Ramos (cell line): ENCODE measurements around the gene LRRC17.
"Not testable (repeated sequence)": the region's sequence is repeated elsewhere in the genome, so short reads cannot be mapped to it uniquely, and the experiment has no call there.

Experiments used
- in situ Hi-C: fragments of 300-500 bp; cut with MboI; formaldehyde crosslinking; loops from one replicate; pipeline ENCODE4 v1.14.3; 2022; ENCODE audit warnings: low sequenced_read_pairs; ENCODE audit not compliant: unreplicated experiment

LRRC17 gene

DNA sequence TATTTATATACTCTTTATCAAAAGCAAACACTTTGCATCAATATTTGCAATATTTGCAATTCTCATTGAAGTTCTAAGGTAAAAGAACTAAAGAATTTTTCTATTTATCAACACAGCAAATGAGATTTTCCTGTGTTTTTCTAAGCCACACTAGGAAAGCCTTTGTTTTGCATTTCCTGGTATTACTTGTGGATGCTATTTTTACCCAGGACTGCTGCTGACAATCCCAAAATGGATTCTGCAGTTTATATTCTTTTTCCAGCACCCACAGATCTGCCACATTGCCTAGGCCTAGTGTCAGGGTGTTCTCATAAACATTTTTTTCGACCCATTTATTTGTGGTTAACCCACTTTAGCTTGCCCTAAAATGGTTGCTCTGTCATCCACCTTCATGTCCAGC is 25.9 kb downstream of the LRRC17 start:
- in situ Hi-C loops: no loop called here

DNA sequence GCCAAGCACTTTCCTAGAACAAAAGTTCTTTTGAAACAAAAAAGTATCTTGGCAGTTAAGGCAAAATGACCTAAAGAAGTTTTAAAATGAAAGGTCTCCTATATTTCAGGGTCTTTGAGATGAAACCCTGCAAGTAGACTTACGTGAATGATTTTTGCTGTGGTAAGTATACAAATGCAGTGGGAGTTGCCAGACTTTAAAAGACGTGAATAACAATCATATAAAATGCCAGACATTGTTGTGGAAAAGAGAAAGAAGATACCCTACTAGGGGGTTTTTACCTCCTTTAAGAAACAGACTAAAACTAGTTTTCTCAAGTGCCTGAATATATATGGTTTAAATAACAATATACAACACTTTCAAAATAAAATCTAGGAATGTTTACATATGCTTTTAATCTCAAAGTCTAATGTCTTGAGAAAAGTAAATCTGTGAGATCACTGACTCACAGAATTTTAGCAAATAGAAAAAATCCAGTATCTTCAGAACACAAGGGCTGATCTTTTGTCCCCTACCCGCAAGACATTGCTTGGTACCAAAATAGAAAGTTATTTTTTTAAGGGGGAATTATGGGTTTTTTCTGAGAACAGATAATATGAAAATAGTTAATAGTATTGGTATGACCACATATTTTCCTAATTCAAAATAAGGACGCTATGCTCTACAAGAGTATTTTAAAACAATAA is 29.5 kb downstream of the LRRC17 start:
- in situ Hi-C loops: no loop called here

DNA sequence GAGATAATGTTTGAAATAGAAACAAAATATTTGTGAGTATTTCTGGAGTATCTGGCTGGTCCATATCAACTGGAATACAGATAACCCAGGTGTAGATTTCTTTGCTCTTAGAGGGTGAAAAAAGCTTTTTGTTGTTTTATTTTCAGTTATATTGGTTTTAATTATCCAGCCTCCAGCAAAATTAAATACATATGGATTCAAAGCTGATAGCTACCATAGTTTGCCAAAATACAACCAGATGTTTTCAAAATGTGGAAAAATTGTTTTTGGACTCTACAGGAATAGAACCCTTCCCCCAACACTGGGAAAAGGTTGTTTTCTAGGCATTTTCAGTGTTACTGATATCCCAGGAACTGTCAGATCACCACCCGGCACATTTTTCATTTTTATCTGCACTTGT is 30.1 kb downstream of the LRRC17 start:
- in situ Hi-C loops: no loop called here

DNA sequence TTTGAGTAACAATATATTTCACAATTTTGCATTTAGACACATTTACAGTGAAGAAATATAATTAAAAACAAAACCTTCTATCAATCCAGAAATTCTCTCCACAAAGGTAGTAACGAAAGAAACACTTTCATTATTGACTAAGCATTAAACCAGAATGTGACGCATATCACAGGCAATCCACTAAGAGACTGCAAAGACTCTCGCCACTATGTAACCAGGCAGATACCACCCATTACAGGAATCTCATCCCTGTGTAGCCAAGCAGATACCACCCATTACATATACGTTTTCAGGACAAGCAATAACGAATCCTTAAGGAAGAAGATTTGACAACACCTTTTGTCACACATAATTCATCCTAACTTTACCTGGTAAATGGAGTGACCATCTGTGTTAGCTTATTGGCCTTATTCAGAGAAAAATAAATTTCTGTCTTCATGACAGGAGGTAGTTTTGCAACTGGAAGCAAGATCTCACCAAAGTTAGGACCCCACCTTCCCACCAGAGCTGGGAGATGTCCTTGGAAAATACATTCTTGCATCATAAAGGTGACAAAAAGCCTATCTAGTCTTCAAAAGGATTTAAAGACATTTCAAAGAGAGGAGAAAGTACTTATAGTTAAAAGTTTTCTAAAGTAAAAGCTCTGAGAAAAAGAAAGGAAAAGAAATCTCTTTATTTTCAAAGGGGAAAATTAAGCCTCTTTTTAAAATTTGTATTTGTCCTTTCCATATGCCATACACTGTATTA is 30.8 kb downstream of the LRRC17 start:
- in situ Hi-C loops: no loop called here

DNA sequence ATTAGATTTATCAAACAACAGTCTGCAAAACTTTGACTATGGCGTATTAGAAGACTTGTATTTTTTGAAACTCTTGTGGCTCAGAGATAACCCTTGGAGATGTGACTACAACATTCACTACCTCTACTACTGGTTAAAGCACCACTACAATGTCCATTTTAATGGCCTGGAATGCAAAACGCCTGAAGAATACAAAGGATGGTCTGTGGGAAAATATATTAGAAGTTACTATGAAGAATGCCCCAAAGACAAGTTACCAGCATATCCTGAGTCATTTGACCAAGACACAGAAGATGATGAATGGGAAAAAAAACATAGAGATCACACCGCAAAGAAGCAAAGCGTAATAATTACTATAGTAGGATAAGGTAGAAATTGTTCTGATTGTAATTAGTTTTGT is 31.4 kb downstream of the LRRC17 start:
- in situ Hi-C loops: no loop called here

DNA sequence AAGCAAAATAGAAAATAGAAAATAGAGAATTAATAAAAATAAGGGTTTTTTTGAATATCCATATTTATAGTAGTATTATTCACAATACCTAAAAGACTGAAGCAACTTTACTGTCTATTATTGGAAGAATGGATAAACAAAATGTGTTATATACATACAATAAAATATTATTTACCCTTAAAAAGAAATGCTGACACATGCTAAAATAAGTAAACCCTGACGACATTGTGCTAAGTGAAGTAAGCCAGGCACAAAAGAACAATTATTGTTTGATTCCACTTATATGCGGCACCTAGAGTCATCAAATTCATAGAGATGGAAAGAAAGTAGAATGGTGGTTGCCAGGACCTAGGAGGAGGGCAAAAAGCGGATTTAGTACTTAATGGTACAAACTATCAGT is 39.0 kb downstream of the LRRC17 start:
- in situ Hi-C loops: no loop called here

DNA sequence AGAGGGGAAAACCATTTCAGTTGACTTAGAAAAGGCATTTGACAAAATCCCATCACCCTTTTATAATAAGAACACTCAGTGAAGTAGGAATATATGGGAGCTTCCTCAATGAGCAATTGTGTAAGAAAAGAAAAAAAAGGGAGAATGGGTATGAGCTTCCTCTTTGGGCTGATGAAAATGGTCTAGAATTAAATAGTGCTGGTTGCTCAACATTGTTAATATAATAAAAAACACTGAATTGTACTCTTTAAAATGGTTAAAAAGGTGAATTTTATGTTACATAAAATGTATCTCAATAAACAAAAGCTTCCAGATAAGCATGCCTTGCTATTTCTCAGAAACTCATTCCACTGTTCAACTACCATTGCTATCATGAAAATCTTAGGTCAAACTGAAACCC is 40.6 kb downstream of the LRRC17 start:
- in situ Hi-C loops: no loop called here

DNA sequence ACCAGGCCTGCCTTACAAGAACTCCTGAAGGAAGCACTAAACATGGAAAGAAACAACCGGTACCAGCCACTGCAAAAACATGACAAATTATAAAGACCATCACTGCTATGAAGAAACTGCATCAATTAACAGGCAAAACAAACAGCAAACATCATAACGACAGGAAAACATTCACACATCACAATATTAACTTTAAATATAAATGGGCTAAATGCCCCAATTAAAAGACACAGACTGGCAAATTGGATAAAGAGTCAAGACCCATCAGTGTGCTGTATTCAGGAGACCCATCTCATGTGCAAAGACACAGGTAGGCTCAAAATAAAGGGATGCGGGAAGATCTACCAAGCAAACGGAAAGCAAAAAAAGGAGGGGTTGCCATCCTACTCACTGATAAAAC is 41.6 kb downstream of the LRRC17 start:
- in situ Hi-C loops: not testable (repeated sequence)

DNA sequence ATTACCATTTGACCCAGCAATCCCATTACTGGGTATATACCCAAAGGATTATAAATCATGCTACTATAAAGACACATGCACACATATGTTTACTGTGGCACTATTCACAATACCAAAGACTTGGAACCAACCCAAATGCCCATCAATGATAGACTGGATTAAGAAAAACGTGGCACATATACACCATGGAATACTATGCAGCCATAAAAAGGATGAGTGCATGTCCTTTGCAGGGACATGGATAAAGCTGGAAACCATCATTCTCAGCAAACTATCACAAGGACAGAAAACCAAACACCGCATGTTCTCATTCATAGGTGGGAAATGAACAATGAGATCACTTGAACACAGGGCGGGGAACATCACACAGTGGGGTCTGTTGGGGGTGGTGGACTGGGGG is 45.2 kb downstream of the LRRC17 start:
- in situ Hi-C loops: not testable (repeated sequence)

DNA sequence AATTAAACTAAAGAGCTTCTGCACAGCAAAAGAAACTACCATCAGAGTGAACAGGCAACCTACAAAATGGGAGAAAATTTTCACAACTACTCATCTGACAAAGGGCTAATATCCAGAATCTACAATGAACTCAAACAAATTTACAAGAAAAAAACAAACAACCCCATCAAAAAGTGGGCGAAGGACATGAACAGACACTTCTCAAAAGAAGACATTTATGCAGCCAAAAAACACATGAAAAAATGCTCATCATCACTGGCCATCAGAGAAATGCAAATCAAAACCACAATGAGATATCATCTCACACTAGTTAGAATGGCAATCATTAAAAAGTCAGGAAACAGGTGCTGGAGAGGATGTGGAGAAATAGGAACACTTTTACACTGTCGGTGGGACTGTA is 49.2 kb downstream of the LRRC17 start:
- in situ Hi-C loops: not testable (repeated sequence)

DNA sequence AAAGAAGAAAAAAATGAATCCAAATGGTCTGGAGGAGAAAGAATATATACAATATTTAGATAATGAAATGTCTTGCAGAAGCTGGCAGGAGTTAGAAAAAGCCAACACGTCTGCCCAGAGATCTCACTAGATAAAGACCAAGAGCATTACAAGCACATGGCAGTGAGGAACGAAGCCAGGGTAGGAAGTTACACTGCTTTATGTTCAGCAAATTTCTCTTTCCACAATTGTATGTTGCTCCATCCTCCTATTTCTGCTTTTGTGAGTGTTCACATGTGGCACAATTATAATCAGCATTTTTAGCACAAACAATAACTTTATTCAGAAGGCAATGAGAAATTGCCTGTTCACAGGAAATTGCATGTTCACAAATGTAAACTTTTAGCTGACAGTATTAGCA is 53.7 kb downstream of the LRRC17 start:
- in situ Hi-C loops: no loop called here

DNA sequence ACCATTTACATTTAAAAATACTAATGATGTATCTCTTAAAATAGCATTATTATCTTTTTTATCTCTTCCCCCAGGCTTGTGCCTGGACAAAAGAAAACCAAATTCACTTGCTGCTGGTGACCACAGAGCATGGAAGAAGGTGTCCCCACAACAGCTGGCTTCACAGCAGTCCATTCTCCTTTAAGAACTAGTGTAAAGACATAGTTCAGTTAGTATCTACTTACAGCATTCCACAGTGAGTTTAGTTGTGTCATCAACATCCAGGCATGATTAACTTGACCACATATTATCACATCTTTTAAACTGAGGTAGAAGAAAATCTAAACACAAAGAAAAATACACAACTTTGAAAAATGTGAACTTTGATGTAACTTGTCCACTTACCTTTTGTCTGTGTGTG is 55.0 kb downstream of the LRRC17 start:
- in situ Hi-C loops: no loop called here

DNA sequence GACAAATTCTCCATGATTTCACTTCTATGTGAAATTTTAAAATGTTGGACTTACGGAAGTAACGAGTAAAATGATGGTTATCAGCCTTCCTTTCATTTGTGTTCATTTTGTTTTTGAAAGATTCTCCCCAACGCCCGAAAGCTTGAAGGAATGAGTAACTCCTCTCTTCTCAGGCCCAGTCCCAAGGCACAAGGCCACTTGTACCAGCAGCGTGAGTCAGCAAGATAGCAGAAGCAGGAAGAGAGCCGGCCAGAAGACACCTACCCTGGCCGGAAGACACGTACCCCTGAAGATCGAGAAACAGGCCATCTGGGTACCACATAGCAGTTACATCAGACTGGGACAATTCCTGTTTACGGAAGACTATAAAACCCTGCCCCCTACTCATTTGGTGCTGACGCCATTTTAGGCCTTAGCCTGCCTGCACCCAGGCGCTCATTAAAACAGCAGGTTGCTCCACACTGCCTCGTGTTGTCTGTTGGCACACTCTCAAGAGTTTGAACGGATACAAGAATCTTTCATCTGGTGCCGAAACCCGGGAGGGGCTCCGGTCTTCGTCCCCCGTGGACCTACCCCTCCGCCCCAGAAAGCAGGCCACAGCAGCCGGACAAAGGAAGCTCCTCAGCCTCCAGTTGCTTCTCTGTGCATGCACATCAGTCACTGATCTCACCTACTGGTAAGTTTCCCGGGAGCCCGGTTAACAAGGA is 60.4 kb downstream of the LRRC17 start:
- in situ Hi-C loops: no loop called here

DNA sequence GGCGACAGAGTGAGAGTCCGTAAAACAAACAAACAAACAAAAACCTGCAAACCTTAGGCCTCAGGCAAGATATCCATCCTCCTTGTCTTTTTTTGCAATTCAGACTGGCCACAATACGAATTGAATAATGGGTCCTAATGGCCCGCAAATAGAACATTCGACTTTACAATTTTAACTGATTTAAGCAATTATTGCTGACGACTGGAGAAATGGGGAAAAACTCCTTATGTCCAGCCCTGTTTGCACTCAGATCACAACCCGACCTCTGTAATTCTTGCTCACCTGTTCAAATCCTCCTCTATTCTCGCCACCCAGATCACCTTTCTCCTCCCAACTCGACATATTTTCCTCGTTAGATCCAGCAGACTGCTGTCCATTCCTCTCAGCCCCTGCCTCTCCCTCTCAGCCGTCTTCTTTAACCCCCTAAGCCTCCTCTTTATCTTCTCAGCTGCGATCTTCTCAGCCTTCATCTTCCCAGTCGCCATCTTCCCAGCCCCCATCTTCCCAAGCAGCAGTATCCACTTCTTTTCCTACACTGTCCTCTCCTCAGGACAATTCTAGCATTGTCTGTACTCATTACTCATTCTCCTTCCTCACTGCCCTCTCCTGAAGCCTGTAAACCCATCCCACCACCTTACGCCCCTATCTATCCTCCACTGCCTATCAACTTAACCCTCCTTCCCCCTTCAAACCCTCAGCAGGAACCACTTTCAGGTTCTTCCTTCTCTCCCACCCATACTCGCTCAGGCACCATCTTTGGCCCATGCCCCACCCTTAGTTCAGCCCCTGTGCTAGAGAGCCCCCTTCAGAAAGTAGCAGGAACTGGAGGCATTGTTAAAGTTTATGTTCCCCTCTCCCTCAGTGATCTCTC is 61.8 kb downstream of the LRRC17 start:
- in situ Hi-C loops: no loop called here

DNA sequence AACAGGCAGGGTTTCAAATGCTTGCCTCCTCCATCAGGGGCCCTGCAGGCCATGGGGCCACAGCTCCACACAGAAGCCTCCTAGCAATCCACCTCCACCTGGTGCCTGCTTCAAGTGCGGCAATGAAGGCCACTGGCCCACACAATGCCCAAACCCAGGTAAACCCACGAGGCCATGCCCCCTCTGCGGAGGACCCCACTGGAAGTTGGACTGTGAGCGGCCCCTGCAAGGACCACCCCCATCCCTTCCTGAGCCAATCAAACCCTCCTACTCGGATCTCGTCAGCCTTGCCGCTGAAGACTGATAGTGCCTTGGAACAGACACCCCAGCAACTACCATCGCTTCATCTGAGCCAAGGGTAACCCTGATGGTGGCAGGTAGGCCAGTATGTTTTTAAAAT is 63.1 kb downstream of the LRRC17 start:
- in situ Hi-C loops: no loop called here

DNA sequence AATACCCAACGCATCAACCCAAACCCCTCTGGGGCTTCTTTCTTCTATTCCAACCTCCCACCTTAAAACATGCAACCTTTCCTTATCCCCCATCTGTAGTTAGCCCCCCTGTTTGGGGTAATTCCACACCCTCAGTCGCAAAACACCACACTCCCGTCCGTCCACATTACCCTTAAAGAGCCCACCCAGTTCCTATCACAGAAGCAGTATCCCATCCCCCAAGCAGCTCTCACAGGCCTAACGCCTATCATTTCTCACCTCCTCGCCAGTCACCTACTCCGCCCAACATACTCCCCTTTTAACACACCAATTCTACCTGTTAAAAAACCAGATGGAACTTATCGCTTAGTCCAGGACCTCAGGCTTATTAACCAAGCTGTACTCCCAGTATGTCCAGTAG is 63.7 kb downstream of the LRRC17 start:
- in situ Hi-C loops: no loop called here

DNA sequence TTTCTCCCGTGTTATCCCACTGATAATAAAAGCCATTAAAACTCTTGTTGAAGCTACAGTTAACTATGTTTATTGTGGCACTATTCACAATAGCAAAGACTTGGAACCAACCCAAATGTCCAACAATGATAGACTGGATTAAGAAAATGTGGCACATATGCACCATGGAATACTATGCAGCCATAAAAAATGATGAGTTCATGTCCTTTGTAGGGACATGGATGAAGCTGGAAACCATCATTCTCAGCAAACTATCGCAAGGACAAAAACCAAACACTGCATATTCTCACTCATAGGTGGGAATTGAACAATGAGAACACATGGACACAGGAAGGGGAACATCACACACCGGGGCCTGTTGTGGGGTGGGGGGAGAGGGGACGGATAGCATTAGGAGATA is 64.8 kb downstream of the LRRC17 start:
- in situ Hi-C loops: not testable (repeated sequence)

DNA sequence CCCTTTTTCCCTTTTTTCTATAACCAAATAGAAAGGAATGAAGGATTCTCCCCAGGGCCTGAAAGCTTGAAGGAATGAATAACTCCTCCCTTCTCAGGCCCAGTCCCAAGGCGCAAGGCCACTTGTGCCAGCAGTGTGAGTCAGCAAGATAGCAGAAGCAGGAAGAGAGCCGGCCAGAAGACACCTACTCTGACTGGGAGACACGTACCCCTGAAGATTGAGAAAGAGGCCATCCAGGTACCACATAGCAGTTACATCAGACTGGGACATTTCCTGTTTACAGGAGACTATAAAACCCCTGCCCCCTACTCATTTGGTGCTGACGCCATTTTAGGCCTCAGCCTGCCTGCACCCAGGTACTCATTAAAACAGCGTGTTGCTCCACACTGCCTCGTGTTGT is 65.5 kb downstream of the LRRC17 start:
- in situ Hi-C loops: no loop called here

DNA sequence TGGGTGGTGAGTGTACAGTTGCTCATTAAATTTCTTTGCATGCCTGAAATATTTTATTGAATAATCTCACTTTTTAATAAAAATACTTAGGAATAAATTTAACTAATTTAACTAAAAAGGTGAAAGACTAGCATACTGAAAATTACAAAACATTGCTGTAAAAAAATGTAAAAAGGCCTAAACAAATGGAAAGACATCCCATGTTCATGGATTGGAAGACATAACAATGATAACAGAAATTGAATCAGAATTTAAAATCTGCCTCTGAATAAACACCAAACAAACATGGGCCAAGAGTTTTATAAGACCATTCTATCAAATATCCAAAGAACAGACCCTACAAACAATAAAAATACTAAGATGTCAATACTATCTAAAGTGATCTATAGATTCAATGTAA is 66.9 kb downstream of the LRRC17 start:
- in situ Hi-C loops: no loop called here

DNA sequence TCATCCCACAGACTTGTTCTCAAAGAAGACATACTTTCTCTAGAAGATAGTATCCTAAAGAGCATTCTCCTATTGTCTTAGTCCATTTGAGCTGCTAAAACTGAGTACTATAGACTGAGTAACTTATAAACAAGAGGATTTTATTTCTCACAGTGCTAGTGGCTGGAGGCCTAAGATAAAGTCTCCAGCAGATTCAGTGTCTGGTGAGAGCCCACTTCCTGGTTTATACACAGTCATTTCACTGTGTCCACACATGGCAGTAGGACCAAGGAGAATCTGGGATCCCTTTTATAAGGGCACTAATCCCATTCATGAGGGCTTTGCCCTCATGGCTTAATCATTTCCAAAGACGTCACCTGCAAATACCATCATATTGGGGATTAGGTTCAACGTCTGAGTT is 68.7 kb downstream of the LRRC17 start:
- in situ Hi-C loops: no loop called here

DNA sequence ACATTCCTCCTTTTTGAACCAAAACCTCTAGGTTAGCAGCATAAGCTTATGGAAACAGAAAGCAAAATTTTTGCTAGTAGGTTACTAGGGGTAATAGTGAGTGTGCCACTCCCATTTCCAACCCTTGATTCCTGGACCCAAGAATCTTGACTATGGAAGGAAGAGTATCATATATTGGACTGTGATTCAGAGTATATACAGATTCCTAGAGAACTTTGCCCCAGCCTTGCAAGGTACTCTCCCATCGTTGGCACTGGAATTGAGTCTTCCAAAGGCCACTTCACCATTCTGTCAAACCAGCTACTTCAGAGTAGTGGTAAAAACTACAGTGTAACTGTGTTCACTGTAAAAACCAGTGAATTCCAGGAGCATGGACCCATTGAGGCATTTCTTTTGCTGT is 69.4 kb downstream of the LRRC17 start:
- in situ Hi-C loops: no loop called here
